Left kidney (tissue), 2 donors: Measurements from ENCODE around the gene KCNK10. TPM values are rescaled to one million over a fixed set of nuclear protein-coding genes. Genes with fewer than 3 reads are reported as not detected.
"Not testable (repeated sequence)": the region's sequence is repeated elsewhere in the genome, so short reads cannot be mapped to it uniquely, and the experiment has no call there.

Experiments used
- DNase-seq: peaks from one replicate; pipeline ENCODE4 v3.0.0-alpha.2; 2013
- polyA plus RNA-seq: library from polyadenylated mRNA; unstranded; fragments of 120-200 nt; gene quantifications from one replicate; pipeline ENCODE4 v1.2.1, GENCODE V29; 2013; ENCODE audit not compliant: insufficient read length

KCNK10 gene
- polyA plus RNA-seq, 1 donor: 0.27 TPM

GRCh38 chr14:88270776-88271175 lies 52.3 kb downstream of the KCNK10 start:
- DNase-seq: no peak

GRCh38 chr14:88269806-88270420 lies 53.2 kb downstream of the KCNK10 start:
- no peak for DNase-seq

- no peak for DNase-seq
These were observed 56.6 kb downstream of the KCNK10 start for GRCh38 chr14:88266474-88266873.

- no peak for DNase-seq
These were observed 59.0 kb downstream of the KCNK10 start for GRCh38 chr14:88264116-88264515.

GRCh38 chr14:88261302-88261701 lies 61.8 kb downstream of the KCNK10 start:
- not testable (repeated sequence) for DNase-seq

GRCh38 chr14:88258021-88258420 lies 65.0 kb downstream of the KCNK10 start:
- no peak for DNase-seq

GRCh38 chr14:88256997-88257950 lies 65.8 kb downstream of the KCNK10 start:
- DNase-seq: no peak

- DNase-seq: no peak
These were observed 67.3 kb downstream of the KCNK10 start for GRCh38 chr14:88255798-88256197.

- no peak for DNase-seq
These were observed 67.9 kb downstream of the KCNK10 start for GRCh38 chr14:88255196-88255595.

- DNase-seq: no peak
These were observed 70.6 kb downstream of the KCNK10 start for GRCh38 chr14:88252498-88252897.

GRCh38 chr14:88251650-88252049 lies 71.4 kb downstream of the KCNK10 start:
- DNase-seq: no peak

GRCh38 chr14:88249266-88249665 lies 73.8 kb downstream of the KCNK10 start:
- no peak for DNase-seq

- DNase-seq: no peak
These were observed 74.5 kb downstream of the KCNK10 start for GRCh38 chr14:88248606-88249005.

- no peak for DNase-seq
These were observed 75.8 kb downstream of the KCNK10 start for GRCh38 chr14:88247228-88247627.

GRCh38 chr14:88245321-88245720 lies 77.7 kb downstream of the KCNK10 start:
- peak; percentile 18 for DNase-seq

GRCh38 chr14:88243946-88244345 lies 79.1 kb downstream of the KCNK10 start:
- no peak for DNase-seq

GRCh38 chr14:88242446-88242845 lies 80.6 kb downstream of the KCNK10 start:
- DNase-seq: no peak

GRCh38 chr14:88241810-88242209 lies 81.3 kb downstream of the KCNK10 start:
- DNase-seq: no peak

- no peak for DNase-seq
These were observed 88.6 kb downstream of the KCNK10 start for GRCh38 chr14:88234442-88234841.

GRCh38 chr14:88233915-88234314 lies 89.2 kb downstream of the KCNK10 start:
- DNase-seq: no peak

- no peak for DNase-seq
These were observed 90.3 kb downstream of the KCNK10 start for GRCh38 chr14:88232771-88233170.

- DNase-seq: no peak
These were observed 91.5 kb downstream of the KCNK10 start for GRCh38 chr14:88231603-88232002.

GRCh38 chr14:88229428-88229827 lies 93.6 kb downstream of the KCNK10 start:
- DNase-seq: no peak
